M059J (cell line): ENCODE measurements around the gene GJB3. TPM values are rescaled to one million over a fixed set of nuclear protein-coding genes. Genes with fewer than 3 reads are reported as not detected.

Experiments used
- DNase-seq: peaks from one replicate; pipeline ENCODE4 v3.0.0-alpha.2; 2012; ENCODE audit warnings: low read depth
- total RNA-seq: library from RNA; depleted of rRNA; stranded (reverse); fragments of >200 nt; shearing (Covaris generic); gene quantifications from 2 replicates; pipeline ENCODE4 v1.2.3, GENCODE V29; 2014; rRNA removed

GJB3 gene
- total RNA-seq, 1 experiment from 2014 or later: 1.9 TPM

DNA sequence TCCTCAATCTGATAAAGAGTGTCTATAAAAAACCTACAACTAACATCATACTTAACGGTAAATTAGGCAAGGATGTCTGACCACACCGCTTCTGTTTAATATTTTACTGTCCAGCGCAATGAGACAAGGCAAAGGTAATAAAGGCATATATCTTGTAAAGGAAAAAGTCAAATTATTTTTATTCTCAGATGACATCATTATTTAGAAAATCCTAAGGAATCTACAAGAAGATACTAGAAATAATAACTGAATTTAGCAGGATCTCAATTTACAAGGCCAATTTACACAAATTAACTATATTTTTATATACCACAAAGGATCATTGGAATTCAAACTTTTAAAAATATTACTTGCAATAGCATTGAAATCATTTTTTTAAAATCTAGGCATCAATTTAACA, 41.2 kb downstream of the GJB3 start:
- DNase-seq: no peak

DNA sequence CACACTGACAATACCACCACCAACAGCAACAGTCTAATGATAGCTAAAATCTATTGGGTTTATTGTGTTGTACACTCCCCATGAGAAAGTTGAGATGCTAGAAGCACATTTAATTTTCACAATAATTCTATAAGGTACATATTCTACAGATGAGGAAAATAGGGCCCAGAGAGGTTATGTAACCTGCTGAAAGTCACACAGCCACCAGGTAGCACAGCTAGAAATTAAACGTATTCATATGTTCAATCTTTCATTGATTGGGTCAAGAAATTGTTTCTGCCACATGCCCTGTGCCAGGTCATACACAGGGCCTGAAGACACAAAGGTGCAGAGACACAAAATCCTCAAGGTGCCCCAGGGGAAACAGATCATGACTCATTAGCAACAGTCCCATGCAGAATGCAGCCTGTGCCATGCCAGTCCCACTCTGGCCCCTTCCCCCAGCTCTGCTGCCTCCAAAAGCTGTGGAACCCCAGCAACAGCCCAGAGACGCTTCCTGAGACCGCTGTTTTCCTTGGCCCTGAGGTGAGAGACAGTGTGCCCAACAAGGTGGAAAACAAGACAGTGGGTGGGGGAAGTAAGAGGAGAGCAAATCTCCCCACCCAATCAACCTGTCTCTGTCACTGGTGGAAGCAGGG, 43.9 kb downstream of the GJB3 start:
- DNase-seq: no peak

DNA sequence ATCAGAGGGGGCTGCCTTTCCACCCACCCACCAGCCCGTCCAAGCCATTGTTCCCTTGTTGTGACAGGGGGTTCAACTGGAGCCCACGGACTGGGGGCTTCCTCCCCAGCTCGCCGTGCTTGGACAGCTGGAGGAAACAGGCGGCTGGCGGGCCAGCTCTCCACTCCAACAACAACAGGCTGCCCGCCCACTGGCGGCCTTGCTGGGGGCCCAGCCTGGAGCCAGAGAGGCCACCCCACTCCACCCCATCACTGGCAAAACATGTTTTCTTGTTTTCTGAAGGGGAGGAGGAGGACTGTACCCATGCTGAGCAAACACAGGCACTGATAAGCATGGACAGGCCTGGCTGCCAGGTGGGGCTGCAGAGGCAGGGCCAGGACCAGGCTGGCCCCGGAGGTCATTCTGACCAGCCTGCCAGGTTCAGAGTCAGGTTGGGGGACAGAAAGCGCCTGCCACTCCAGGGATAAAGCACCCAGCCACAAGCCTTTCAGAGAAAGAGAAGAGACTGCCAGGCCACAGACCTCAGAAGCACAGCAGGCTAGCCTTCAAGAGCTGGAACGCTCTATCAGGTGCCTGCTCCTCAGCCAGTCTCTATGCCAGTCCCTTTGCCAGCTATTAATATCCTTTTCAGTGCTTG, 44.6 kb downstream of the GJB3 start:
- no peak for DNase-seq

DNA sequence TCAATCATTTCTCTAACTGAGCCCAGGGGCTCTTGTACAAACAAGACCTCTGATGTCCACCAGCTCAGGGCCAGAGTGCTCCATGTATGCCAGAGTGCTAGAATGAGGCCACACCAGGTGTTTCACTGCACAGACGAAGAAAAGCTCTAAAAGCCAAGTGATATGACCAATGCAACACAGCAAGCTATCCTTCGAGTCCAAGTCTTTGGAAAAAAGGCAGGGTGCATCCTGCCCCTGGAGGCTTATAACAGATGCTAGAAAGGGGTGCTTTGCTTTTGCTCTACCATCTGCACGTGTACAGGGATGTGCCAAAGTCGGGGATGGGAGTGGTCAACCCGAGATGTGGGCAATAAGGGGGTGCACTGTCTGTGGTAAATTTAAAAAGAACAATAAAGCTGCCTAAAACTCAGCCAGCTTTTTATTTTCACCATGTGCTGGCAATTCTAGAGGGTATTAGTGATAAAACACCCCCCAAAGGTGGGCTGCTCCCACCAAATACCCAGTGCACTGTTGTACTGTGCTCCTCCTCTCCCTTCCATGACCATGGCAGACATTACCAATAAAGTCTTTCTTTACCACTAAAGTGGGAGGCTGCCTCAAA, 46.4 kb downstream of the GJB3 start:
- no peak for DNase-seq

DNA sequence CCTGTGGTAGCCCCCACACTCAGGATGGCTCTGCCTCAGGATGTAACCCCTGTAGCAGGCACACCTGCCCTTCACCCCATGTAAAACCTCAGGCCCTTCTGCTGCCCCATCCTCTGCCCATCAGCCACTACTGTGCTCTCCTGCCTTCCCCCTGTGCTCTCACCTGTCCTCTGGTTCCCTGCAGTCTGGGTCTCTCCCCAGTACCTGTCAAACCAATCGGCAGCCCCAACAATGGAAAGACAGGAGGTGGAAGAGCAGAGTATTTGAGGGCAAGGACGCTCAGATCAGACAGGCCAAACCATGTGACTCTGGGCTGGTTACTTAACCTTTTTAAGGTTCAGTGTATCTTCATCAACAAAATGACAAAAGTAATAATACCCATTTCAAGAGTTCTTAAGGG, 47.6 kb downstream of the GJB3 start:
- DNase-seq: no peak

DNA sequence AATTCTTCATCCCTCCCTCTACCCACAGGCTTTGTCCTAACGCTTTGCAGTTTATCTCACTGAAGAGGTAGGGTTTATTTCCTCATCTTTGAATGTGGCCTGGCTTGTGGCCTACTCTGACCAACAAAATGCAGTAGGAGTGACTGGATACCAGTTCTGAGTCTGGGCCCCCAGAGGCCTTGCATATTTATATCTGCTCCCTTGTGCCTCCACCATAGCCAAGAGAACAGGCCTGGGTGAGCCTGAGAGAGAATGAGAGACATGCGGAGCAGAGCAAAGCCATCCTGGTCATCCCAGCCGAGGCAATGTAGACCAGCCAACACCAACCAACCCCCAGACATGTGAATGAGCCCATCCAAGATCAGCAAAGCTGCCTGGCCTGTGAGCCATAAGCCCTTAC, 48.2 kb downstream of the GJB3 start:
- DNase-seq: no peak

DNA sequence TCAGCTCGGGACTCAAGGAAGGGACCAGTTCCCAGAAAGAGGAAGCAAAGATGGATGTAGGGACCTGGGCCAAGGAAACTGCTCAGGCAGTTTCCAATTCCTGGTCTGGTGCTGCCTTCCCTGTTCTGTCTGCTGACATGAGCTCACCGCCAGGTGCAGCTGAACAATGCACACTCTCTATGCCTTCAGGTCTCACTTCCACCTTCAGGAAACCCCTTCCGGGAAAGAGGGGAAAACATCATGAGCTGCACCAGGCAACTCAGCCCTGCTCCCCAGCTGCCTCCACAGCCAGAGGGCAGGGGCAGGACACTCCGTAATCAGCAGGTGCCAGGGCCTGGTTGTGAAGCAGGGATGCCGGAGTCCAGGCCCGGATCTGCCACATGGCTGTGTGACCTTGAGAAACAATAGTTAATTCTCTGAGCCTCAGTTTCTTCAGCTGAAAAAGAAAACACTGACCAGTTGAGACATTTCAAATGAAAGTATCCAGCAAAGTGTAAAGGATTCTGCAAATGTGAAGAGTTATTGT, 50.8 kb downstream of the GJB3 start:
- no peak for DNase-seq

DNA sequence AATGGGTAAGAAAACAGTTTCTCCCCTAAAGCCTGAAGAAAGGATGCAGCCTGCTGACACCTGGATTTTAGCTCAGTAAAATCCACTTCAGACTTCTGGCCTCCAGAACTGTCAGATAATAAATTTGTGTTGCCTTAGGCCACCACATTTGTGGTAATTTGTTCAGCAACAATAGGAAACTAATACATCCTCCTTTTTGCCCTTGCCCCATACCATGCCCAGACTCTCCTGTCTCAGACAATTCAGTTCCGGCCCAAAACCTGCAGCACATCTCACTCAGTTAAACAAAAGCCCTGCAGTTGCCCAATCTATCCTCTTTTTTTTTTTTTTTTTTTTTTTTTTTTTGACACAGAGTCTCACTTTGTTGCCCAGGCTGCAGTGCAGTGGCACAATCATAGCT, 52.7 kb downstream of the GJB3 start:
- DNase-seq: no peak

Other genes starting within 250 kb of the GJB3 start
- gene GJB5, start 26.2 kb upstream of the GJB3 start, total RNA-seq: not detected in 2 replicates
- gene GJB4, start 21.5 kb upstream of the GJB3 start, total RNA-seq: not detected in 2 replicates
- gene GJA4, start 11.8 kb downstream of the GJB3 start, total RNA-seq: not detected in 2 replicates
- 36.1 and 44.9 TPM in 2 replicates for gene SMIM12, start 78.5 kb downstream of the GJB3 start, total RNA-seq
- gene DLGAP3, start 148.4 kb downstream of the GJB3 start, total RNA-seq: 0.05 TPM in 1 of 2 replicates, not detected in the other
- 42.5 and 51.6 TPM in 2 replicates for gene TMEM35B, start 204.1 kb downstream of the GJB3 start, total RNA-seq